DND-41 (cell line): ENCODE results near the gene CCDC27.

ENCODE experiments used
- EZH2 ChIP-seq: IDR thresholded peaks from 3 replicates; pipeline ENCODE4 v1.6.1; 2012; ENCODE audit warnings: borderline replicate concordance, low read depth, mild to moderate bottlenecking, moderate library complexity, low read length, inconsistent platforms; ENCODE audit not compliant: severe bottlenecking
- TF ChIP-seq, protein P1 (sequence below): IDR thresholded peaks from 2 replicates; pipeline ENCODE4 v1.5.1; 2012; ENCODE audit warnings: borderline replicate concordance, low read length, moderate library complexity, mild to moderate bottlenecking; ENCODE audit not compliant: poor library complexity, severe bottlenecking; ENCODE audit errors: extremely low read depth

DNA sequence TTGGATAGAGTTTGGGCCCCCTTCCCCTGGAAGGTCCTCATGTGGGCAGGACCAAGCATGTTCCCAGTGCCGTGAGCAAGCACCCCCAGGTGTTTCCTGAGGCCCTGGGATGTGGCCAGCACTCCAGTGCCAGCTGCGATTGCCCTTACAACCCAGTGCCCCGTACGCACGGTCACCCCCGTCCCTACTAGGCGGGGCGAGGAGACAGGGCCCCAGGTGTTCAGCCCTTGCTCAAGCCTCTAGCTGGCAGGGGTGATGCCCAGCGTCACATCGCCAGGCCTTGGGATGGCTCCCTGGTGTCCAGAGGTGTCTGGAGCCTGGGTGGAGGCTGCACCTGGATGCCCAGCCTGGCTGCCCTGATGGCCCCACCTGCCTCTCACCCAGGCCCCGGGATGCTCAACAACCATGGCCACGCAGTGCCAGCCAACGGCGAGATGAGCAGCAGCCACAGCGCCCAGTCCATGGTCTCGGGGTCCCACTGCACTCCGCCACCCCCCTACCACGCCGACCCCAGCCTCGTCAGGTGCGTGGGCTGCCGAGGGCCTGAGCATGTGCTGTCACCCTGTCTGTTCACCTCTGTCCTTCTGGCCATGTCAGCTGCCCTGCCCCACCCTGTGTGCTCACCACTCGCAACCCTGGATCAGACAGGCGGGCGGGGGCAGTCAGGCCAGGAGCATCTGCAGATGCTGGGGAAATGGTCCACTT, 21.6 kb upstream of the CCDC27 start:
- TF ChIP-seq EZH2 = no peak
- TF ChIP-seq, protein P1, sequence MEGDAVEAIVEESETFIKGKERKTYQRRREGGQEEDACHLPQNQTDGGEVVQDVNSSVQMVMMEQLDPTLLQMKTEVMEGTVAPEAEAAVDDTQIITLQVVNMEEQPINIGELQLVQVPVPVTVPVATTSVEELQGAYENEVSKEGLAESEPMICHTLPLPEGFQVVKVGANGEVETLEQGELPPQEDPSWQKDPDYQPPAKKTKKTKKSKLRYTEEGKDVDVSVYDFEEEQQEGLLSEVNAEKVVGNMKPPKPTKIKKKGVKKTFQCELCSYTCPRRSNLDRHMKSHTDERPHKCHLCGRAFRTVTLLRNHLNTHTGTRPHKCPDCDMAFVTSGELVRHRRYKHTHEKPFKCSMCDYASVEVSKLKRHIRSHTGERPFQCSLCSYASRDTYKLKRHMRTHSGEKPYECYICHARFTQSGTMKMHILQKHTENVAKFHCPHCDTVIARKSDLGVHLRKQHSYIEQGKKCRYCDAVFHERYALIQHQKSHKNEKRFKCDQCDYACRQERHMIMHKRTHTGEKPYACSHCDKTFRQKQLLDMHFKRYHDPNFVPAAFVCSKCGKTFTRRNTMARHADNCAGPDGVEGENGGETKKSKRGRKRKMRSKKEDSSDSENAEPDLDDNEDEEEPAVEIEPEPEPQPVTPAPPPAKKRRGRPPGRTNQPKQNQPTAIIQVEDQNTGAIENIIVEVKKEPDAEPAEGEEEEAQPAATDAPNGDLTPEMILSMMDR = no peak
